GM19328 (cell line): ENCODE measurements around the gene C18orf63.

Experiments
- ATAC-seq: cut with Tn5 transposase; IDR thresholded peaks from one replicate; pipeline ENCODE4 v1.9.1; 2021; ENCODE audit warnings: mild to moderate bottlenecking, moderate library complexity; ENCODE audit not compliant: unreplicated experiment

The C18orf63 gene

DNA sequence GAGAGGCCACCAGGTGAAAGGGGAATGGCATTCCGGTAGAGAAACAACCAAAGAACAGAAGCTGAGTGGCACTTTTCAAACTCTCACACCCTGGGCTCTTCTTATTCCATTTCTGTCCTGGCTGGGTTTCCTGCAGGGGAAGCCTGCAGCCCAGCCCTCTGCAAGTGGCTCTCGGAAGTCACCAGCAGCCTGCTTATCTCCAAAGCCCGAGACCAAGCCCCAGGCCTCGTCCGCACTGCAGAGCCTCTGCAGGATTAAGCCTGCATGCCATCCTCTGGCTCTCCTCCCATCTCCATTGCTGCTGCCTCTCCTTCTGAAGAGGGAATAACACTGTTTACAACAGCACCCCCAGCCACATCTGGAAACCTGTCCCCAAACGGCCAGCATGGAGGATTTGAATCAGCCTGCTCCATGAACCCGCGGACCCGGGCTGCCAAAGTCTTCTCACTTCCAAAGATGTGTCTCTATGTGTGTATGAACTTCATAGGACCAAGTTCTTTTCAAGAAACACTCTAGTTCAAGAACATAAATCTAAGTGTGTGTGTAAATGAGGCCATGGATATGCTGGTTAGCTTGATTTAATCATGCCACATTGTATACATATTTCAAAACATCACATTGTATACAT, 87.3 kb downstream of the C18orf63 start:
- ATAC-seq, result no peak

DNA sequence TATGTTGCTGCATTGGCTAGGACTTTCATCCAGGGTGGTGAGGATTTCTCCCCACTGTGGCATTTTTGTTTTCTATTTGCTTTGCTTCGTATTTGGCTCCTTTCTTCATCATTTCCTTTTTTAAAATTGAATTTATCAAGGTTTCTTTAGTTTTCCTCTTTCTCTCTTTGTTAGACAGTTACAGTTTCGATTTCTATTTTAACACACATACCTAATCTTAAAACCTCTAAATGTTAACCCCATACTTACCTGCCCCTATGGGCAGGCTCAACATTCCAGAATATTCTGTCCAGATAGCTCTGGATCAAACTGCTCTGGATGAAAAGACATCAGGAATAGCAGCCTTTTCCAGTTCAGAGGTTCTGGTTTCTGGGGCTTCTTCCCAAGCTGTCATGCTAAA, 92.2 kb downstream of the C18orf63 start:
- no peak for ATAC-seq
